ENCODE measurements around the gene HSD17B14.

Gene HSD17B14

DNA sequence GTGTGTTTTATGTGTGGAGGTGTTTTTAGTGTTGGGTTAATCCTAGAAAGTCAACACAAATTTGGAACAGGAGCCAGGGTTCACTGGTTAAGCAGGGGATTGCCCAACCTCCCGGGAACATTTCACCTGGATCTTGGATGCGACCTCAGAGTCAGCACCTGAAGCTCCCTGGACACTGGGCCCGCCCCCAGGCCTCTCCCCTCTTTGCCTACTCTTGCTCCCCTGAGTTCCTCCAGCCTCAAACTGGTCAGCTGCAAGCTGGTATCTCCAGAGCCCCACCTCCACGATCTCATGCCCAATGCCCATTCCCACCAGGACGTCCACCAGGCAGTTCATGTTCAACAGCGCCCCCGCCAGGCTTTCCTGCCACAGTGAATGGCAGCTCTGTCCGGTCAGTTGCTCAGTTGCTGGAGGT lies 9.7 kb downstream of the HSD17B14 start:
- no peak for DNase-seq (ENCODE audit: low read depth in 2 of 2)

DNA sequence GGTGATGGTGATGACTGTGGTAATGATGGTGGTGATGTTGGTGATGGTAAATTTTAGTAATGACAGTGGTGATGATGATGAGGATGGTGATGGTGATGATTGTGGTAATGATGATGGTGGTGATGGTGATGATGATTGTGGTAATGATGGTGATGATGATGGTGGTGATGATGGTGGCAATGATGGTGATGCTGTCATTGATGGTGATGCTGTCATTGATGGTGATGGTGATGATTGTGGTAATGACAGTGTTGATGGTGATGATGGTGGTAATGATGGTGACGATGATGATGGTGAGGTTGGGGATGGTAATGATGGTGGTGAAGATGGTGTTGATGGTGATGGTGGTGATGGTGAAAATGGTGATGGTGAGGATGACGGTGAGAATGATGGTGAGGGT lies 13.8 kb downstream of the HSD17B14 start:
- DNase-seq (ENCODE audit: low read depth in 2 of 2) = no peak

DNA sequence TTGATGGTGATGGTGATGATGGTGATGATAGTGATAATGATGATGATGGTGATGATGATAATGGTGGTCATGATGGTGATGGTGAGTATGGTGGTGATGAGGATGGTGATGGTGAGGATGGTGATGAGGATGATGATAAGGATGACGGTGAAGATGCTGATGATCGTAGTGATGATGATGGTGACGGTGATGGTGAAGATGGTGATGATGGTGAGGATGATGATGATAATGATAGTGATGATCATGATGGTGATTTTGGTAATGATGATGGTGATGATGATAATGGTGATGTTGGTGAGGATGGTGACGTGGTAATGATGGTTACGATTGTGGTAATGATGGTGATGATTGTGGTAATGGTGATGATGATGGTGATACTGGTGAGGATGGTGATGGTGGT lies 14.7 kb downstream of the HSD17B14 start:
- DNase-seq (ENCODE audit: low read depth in 2 of 2) = no peak

DNA sequence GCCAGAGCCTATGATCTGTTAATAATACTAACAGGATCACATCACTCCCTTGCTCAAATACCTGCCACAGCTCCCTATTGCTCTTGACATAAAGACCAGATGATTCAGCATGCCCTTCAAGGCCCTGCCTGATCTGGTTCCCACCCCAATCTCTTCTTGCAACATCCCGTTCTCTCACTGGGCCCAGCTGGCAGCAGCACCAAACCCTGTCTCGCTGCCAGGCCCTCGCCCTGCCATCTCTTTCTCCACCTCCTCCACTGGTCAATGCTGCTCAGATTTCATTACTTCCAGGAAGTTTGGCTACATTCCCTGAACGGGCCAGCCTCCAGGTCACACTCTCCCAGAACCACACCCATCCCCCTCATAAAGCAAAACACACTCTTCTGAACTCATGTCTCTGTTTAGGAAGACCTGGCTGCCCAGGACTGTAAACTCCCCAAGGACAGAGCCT lies 16.9 kb downstream of the HSD17B14 start:
- no peak for DNase-seq (ENCODE audit: low read depth in 2 of 2)

DNA sequence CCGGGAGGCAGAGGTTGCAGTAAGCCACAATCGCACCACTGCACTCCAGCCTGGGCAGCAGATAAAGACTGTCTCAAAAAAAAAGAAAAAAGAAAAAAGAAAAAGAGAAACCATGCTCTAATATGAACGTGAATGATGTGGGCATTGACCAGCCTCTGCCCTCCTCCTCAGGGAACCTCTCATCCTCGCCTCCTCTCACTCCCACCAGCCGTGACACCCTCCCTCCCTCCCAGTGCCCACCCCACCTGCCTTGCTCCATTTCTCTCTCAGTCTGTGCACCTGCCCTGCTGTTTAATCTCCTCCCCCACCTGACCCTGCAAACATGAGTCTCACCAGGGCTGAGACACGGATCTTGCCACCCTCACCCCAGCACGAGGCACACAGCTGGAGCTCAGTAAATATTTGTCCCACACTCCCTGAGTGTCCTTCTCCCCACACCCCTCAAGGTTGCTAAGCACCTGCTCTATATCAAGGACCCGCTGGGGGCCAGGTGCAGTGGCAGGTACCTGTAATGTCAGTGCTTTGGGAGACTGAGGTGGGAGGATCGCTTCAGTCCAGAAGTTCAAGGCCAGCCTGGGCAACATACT lies 18.0 kb downstream of the HSD17B14 start:
- DNase-seq (ENCODE audit: low read depth in 2 of 2) = no peak

DNA sequence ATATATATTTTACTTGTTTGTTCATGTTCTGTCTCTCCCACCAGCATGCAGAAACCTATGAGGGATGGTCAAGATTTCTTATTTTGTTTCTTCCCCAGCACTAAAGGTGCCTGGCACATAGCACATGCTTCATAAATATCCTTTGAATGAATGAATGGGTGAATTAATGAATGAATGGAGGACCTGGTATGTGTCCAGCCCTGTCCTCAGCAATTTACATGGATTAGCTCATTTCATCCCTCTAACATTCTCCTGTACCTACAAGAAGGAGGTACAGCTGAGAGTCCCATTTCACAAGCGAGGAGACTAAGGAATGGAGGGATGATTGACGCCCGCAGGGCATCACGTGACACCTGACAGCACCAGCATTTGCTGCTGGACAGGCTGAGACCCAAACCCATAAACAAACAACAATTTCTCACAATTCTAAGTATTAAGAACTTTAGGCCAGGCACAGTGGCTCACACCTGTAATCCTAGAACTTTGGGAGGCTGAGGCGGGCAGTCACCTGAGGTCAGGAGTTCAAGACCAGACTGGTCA lies 18.6 kb downstream of the HSD17B14 start:
- no peak for DNase-seq (ENCODE audit: low read depth in 2 of 2)

DNA sequence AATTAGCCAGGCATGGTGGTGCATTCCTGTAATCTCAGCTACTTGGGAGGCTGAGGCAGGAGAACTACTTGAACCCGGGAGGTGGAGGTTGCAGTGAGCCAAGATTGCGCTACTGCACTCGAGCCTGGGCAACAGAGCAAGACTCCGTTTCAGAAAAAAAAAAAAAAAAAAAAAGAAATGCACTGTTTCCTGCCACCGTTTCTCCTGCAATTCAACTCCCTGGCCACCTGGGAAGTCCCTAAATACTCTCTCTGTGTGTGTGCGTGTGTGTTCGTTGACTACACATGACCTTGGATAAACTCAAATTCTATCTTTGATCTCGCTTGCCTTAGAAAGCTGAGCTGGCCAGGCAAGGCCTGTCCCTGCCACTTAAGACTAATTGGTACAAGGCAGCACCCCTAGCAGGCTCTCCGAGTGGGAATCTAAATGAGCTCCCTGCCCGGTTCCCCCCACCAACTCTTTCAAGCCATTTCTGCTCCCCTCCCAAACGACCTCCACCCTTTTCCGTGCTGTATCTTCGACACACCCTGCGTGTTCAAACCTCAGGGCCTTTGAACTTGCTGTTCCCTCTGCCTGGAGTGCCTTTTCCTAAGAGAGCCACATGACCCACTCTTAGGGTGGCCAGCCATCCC lies 20.3 kb downstream of the HSD17B14 start:
- no peak for DNase-seq (ENCODE audit: low read depth in 2 of 2)

DNA sequence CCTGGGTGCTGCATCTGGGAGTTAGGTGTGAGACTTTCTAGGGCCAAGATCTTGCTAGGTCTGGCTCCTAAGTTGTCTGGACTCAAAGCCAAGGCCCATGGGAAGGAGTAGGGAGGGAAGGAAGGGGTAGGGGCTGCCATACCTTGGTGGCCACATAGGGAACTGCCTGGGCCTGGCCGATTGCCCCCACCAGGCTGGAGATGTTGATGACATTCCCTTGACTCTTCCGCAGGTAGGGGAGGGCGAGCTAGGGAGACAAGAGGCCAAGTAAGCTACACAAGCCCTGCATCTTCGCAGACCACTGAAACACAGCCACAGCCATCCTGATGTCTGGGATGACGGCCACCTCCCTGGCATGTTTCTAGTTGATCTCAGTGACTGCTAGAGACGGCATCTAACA lies 21.4 kb downstream of the HSD17B14 start:
- no peak for DNase-seq (ENCODE audit: low read depth in 2 of 2)

DNA sequence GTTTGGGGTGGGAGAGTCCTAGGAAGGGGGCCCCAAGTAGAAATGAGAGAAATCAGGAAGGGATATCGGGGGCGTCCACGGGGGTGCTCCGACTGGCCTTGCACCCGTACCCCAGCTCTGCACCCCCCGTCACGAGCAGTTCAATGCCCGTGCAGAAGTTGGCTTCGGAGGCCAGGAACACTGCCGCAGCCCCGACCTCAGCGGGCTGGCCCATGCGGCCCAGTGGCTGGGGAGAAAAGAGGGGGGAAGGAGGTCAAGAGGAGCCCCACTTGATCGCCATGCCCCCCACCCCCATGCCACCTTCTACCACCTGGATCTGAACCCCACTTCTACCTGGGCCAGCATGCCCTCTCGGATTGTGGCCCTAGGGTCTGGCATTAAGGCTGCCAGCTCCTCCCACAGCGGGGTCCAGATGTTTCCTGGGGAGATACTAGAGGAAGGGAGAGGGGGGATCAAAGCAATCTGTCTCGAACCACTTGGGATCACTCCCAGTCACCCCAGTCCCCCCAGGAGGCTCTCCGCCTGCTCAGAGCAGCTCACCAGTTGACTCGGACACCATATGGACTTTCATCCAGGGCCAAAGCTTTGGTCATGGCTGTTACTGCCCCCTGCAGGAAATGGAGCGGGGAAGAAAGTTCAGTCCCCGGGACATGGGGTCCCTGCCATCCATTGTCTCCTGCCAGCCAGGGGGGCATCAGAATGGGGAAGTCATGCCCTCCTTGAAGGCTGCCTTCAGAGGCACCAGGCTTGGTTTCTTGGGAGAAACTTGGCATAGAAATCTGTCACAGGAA lies 23.0 kb downstream of the HSD17B14 start:
- no peak for DNase-seq (ENCODE audit: low read depth in 2 of 2)

DNA sequence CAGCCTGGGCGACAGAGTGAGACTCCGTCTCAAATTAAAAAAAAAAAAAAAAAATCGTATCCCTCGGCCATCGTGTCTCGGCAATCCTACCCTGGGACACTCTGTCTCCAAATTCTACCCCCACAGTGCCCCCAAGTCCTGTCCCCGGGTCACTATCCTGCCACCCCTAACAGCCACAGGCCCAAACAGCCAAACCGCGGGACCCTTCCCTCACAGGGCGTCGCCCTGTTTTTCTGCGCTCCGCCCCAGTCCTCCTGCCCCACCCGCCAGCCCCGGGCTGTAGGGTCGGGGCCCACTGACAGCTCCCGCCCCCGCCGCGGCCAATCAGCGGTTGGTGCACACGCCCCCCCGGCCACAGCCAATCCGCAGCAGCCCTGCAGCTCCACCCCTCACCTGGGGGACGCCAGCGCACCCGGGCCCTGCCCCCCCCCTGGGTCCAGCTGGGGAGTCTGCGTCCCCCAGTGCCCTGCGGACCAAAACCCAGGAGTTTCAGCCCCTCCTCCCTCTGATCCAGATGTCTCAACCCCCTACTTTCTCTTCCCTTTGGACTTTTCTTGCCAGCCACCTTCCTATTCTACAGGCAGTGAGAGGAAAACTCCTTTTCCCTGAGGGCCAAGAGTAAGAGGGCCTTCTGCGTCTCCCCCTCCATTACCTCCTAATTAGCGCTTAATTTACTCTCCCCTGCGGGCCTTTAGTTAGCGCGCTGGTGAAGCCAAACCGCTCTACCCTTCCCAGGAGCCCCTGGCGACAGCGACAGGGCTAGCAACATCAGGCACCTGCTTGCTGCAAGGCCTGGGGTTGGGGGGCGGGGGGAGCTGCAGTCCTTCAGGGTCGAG lies 24.0 kb downstream of the HSD17B14 start:
- DNase-seq (ENCODE audit: low read depth in 2 of 2) = peak; percentile 65 to 75

DNA sequence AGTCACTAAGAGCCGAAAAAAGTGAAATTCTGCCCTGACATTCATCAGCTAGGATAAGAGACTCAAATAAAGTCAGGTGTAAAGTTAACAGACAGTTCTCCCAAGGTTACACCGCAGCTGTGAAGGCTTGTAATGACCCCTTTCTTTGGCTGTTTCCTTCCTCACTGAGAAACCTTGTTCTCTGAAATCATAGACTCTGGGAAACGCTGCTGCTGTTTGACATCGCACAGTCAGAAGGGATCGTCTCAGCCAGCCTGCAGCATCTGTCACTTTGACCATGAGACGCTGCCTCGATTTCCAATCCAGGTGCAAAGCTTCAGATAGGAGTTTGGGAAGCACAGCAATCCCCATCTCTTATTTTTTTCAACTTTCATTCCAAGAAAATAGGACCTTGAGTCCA lies 26.1 kb downstream of the HSD17B14 start:
- no peak for DNase-seq (ENCODE audit: low read depth in 2 of 2)

DNA sequence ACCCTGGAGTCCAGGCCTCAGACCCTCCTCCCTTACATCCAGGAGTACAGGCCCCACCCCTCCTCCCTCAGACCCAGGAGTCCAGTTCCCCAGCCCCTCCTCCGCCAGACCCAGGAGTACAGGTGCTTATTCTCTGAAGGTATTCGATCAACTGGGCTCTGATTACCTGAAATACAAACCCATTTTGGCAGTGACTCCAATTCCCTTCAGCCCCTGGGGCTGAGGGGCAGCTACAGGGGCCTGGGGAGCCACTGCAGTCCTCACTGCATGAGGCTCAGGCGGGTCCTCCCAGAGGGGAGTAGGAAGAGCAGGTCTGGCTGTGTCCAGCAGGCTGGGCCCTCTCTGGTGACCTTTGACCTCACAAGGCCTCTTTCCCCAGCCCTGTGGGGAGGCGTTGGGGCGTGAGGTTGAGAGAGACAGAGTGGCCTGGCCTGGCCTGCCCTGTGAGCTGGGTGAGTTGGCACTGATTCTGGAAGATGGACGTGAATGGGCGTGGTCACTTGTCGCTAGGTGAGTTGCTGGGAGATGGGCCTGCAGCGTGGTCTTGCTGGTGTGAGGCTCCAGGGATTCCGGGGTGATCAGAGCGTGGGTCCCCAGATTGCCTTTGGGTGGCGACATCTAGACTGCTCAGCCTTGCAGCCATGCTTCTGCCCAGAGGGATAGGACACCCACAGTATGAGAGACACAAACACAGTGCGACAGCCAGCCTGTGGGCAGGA lies 28.5 kb downstream of the HSD17B14 start:
- DNase-seq (ENCODE audit: low read depth in 2 of 2) = no peak

DNA sequence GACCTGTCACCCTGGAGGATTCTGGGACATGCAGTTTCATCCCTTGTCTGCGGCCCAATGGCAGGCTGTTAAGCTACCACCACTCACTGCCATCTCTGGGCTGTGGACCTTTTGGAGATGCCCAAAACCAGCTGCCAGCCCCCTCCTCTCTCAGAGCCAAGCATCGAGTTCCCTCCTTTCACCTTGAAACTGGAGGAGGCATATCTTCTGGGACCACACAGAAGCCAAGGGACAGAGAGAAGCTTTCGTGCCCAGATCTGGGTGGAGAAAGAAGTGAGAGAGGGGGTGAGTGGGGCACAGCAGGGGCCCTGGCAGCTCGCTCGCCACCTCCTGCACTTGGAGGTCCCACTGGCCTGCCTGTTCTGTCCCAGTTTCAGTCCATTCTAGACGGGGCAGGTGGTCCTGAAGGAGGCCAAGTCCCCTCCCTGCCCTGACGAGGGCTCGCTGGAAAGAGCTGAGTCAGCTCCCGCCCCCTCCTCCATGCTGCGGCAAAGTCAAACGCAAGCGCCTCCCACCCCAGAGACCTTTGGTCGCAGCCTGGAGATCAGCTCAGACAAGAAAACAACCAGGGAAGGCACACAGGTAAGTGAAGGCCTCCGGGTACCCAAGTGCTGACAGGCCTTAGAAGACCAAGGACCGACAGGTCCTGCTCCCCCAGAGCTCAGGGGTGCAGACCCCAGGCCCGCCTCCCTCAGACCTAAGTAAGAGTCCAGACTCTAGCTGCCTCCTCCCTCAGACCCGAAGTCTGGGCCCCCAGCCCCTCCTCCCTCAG lies 29.3 kb downstream of the HSD17B14 start:
- DNase-seq (ENCODE audit: low read depth in 2 of 2) = no peak

DNA sequence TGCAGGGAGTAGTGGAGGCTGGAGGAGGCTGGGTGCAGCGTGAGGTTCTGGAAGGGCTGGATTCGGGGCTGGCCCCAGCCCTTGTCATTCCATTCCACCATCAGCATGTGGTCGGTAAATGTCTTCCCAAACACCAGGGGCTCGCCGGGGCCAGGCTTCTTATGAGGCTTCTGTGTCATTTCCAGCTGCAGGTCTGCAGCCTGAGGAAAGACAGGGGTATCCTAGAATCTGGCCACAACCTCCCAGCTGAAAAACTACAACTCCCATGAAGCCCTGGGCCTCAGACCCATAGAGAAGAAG lies 29.8 kb downstream of the HSD17B14 start:
- no peak for DNase-seq (ENCODE audit: low read depth in 2 of 2)

DNA sequence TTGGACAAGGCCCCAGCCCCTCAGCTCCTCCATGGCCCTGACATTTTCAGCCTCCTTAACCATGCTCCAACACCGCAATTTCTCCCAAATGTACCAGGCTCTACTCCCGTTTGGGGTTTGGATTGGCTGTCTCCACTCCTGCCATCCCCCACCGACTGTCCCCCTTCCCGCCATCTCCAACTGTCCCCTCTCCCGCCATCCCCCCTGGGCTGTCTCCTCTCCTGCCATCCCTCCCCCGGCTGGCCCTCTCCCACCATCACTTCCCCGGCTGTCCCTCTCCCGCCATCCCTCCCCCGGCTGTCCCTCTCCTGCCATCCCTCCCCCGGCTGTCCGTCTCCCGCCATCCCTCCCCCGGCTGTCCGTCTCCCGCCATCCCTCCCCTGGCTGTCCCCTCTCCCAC lies 30.8 kb downstream of the HSD17B14 start:
- DNase-seq (ENCODE audit: low read depth in 2 of 2) = no peak

DNA sequence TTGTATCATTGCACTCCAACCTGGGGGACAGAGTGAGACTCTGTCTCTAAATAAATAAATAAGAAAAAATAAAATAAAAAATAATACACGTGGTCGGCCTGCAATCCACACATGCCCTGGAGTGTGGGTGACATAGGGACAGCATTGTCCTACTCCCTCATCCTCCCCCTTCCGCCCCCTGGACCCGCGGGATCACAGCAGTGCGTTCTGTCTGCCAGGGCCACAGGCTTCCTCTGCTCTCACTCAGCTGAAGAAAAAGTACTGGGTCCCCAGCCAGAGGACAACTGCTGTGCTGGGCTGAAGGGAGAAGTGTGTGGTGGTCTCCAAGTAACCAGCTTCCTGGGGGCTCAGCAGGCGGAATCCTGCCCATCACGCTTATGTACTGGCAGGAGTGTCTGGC lies 31.8 kb downstream of the HSD17B14 start:
- no peak for DNase-seq (ENCODE audit: low read depth in 2 of 2)

DNA sequence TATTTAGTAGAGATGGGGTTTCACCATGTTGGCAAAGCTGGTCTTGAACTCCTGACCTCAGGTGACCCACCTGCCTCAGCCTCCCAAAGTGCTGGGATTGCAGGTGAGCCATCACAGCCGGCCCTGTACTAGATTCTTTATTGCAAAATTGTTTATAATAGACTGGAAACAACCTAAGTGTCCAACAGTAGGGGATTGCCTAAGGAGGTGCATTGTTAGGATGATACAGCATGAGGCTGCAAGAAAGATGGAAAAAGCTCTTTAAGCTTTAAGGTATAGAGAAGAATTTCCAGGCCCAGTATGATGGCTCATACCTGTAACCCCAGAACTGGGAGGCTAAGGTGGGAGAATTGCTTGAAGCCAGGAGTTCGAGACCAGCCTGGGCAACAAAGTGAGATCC lies 33.7 kb downstream of the HSD17B14 start:
- no peak for DNase-seq (ENCODE audit: low read depth in 2 of 2)

DNA sequence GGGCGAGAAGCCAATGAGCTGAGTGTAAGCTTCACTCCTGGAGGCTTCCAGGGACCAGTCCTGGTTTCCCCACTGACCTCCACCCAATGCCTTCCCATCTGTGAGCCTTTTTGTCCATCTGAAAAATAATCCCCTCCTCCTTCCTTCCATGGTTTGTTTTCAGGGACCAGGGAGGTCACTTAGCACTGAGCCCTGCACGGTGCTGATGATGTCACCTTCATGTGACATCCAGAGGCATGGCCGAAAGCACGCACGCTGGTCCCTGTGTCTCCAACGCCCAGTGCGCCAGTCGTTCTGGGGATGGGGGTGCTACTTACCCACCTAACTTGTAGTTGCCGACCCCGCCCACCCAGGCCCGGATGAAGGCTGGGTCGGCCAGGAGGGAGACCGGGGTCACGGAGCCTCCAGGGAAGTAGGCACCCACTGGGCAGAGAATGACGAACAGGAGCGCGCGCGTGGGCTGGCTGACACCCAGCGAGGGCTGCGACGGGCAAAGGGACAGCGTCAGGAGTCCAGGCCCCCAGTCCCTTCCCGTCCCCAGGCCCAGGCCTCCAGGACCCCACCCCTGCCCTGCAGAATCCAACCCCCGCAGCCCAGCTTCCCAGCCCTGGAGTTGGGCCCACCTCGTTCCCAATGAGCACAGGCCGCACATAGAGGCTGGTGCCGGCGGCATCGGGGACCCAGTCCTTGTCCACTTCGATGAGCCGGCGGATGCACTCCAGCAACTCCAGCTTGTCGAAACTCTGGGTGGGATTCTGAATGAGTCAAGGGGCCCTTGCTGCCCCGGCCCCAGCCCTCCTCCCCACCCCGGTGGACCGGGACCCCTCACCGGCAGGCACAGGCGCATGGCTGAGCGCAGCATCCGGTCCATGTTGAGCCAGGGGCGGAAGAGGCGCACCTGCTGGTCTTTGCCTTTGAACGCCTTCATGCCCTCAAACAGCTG lies 36.7 kb downstream of the HSD17B14 start:
- no peak for DNase-seq (ENCODE audit: low read depth in 2 of 2)

DNA sequence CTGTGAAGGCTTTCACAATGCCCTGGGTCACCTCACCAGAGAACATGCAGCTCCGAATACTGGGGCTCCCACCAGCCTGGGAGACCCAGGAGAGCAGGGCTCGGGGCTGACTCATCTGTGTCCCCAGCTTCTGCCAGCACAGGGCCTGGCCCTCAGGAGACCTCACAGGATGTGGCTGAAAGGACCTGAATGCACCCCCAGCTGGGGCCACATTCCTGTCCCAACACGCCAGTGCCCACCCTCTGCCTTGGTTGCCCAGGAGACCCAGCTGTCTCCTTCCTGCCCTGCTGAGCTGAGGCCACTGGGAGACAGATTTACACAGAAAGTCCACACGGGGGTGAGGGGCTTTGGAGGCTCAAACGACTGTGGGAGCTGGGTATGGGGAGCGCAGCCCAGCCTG lies 37.4 kb downstream of the HSD17B14 start:
- no peak for DNase-seq (ENCODE audit: low read depth in 2 of 2)

DNA sequence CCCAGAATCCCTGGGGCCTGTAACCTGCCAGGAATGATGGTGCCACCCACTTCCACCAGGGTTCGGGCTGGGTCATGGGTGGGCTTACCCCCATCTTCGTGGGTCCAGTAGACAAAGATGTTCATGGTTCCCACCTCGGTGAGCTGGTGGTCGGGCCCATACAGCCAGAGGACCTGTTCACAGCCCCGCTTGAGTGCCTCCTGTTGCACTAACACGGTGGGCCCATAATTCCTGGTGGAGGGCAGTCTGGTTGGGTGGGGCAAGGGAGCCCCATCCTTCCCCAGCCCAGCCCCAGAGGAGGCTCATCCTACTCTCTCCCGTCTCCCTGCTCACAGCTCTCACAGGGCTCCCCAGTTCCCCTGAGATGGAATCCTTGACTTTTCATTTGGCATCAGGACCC lies 39.2 kb downstream of the HSD17B14 start:
- no peak for DNase-seq (ENCODE audit: low read depth in 2 of 2)

All from stimulated activated CD8-positive, alpha-beta memory T cell treated with anti-CD3 and anti-CD28 coated beads, Interleukin-15, amount 100 ng/mL, for 48 hours (primary cell).